Endothelial cell of umbilical vein (primary cell): ENCODE results near the gene GAB1. TPM values are rescaled to one million over a fixed set of nuclear protein-coding genes. Genes with fewer than 3 reads are reported as not detected.
A peak's percentile ranks its signal among the peaks of the same experiment; 100 is the strongest.

ENCODE experiments used
- BruUV-seq: library from RNA; stranded (reverse); fragments of 400-500 nt; replicated peaks from 2 replicates; lab custom pipeline; 2021; lab: Mats Ljungman, UMichigan
- CTCF ChIA-PET: fragments of 300-600, 350-600 bp; sonication (Branson Sonifier 250); formaldehyde crosslinking; loops from one replicate; lab custom pipeline; 2021; ENCODE audit warnings: antibody characterized with exemption, inconsistent platforms; lab: Charles Lee
- POLR2A ChIA-PET: fragments of 300-600, 350-600 bp; sonication (Branson Sonifier 250); formaldehyde crosslinking; loops from one replicate; lab custom pipeline; 2021; ENCODE audit warnings: antibody characterized with exemption, inconsistent platforms; lab: Charles Lee
- DNase-seq: peaks from one replicate; pipeline ENCODE4 v3.0.0-alpha.2; 2011; ENCODE audit warnings: low read depth, low spot score
- FAIRE-seq: peaks from 2 replicates; lab custom pipeline; 2011; peaks lifted over from hg19 to GRCh38; lab: Jason Lieb, UNC
- H2AFZ ChIP-seq: 2 replicates; pipeline ENCODE4 v1.6.0; 2012; ENCODE audit warnings: low read depth, low read length, control low read depth, inconsistent platforms
- H3K27ac ChIP-seq: 2 replicates; pipeline ENCODE4 v1.5.1; 2011; ENCODE audit warnings: low read depth, mild to moderate bottlenecking, control low read depth, low read length, moderate library complexity; ENCODE audit not compliant: insufficient read depth
- H3K27me3 ChIP-seq, 2 experiments: 2 replicates each; pipeline versions ENCODE4 v1.6.0 to v1.6.1; 2011; ENCODE audit warnings: low read length in 2 of 2, mixed read lengths in 1 of 2; ENCODE audit not compliant: control insufficient read depth in 2 of 2, insufficient read depth in 2 of 2
- H3K36me3 ChIP-seq, 2 experiments: 2 replicates in 1 of 2; 3 replicates in 1 of 2; pipeline ENCODE4 v1.5.1; 2011; ENCODE audit warnings: low read length in 2 of 2, mild to moderate bottlenecking in 1 of 2, moderate library complexity in 1 of 2; ENCODE audit not compliant: control insufficient read depth in 2 of 2, insufficient read depth in 2 of 2; ENCODE audit errors: extremely low read depth in 1 of 2
- H3K4me1 ChIP-seq: 3 replicates; pipeline ENCODE4 v1.5.1; 2011; ENCODE audit warnings: mild to moderate bottlenecking, low read length; ENCODE audit not compliant: control insufficient read depth, insufficient read depth; ENCODE audit errors: extremely low read depth
- H3K4me2 ChIP-seq: 2 replicates; pipeline ENCODE4 v1.6.1; 2011; ENCODE audit warnings: low read length, control low read depth, mixed read lengths; ENCODE audit not compliant: insufficient read depth
- H3K4me3 ChIP-seq, 3 experiments: fragments of 200-600 bp in 1 of 3; sonication (generic), shearing (Covaris generic) in 1 of 3; replicated peaks in 1 of 3; 2 replicates each; pipeline ENCODE4 v1.5.1; 2011 to 2016; ENCODE audit warnings: control low read depth in 3 of 3, low read length in 3 of 3, mild to moderate bottlenecking in 2 of 3, inconsistent platforms in 1 of 3, low read depth in 1 of 3, moderate library complexity in 1 of 3; ENCODE audit not compliant: insufficient read depth in 1 of 3
- H3K79me2 ChIP-seq: 2 replicates; pipeline ENCODE4 v1.6.0; 2012; ENCODE audit warnings: low read length, inconsistent platforms; ENCODE audit not compliant: control insufficient read depth, insufficient read depth
- H3K9ac ChIP-seq: replicated peaks from 2 replicates; pipeline ENCODE3; 2011; ENCODE audit warnings: low read length, control low read depth; ENCODE audit not compliant: insufficient read depth; ENCODE audit errors: extremely low read depth
- H3K9me1 ChIP-seq: replicated peaks from 3 replicates; pipeline ENCODE4 v1.6.0; 2011; ENCODE audit warnings: mild to moderate bottlenecking, low read length; ENCODE audit not compliant: control insufficient read depth, insufficient read depth; ENCODE audit errors: extremely low read depth
- H3K9me3 ChIP-seq: replicated peaks from 2 replicates; pipeline ENCODE4 v1.5.1; 2012; ENCODE audit warnings: low read length, inconsistent platforms; ENCODE audit not compliant: control insufficient read depth, insufficient read depth
- H4K20me1 ChIP-seq: replicated peaks from 2 replicates; pipeline ENCODE3; 2011; ENCODE audit warnings: mild to moderate bottlenecking, low read length; ENCODE audit not compliant: control insufficient read depth, insufficient read depth; ENCODE audit errors: extremely low read depth
- CTCF ChIP-seq, 2 donors: IDR thresholded peaks; 1 replicate in 1 of 2; 2 replicates in 1 of 2; pipeline ENCODE4 v1.5.1; 2011; ENCODE audit warnings: low read length in 2 of 2, mild to moderate bottlenecking in 2 of 2, moderate library complexity in 2 of 2, control low read depth in 1 of 2, inconsistent platforms in 1 of 2, low read depth in 1 of 2; ENCODE audit not compliant: insufficient read depth in 1 of 2; ENCODE audit errors: extremely low read depth in 1 of 2
- EZH2 ChIP-seq: IDR thresholded peaks from 2 replicates; pipeline ENCODE4 v1.6.1; 2012; ENCODE audit warnings: borderline replicate concordance, low read depth, mild to moderate bottlenecking, moderate library complexity, low read length, inconsistent platforms; ENCODE audit not compliant: severe bottlenecking
- FOS ChIP-seq: IDR thresholded peaks from 2 replicates; pipeline ENCODE4 v1.6.1; 2011; ENCODE audit warnings: mild to moderate bottlenecking, low read length, moderate library complexity, borderline replicate concordance; ENCODE audit not compliant: insufficient read depth
- GATA2 ChIP-seq: IDR thresholded peaks from 2 replicates; pipeline ENCODE4 v1.7.0; 2011; ENCODE audit warnings: low read depth, mild to moderate bottlenecking, moderate library complexity, mixed read lengths, low read length; ENCODE audit not compliant: insufficient read length, insufficient read depth
- JUN ChIP-seq: IDR thresholded peaks from 2 replicates; pipeline ENCODE4 v1.6.1; 2011; ENCODE audit warnings: borderline replicate concordance, low read depth; ENCODE audit not compliant: insufficient read length, insufficient read depth
- MAX ChIP-seq: IDR thresholded peaks from 2 replicates; pipeline ENCODE4 v1.6.1; 2011; ENCODE audit not compliant: insufficient read depth, insufficient read length
- MYC ChIP-seq: IDR thresholded peaks from one replicate; pipeline ENCODE4 v1.6.1; 2011; ENCODE audit warnings: mild to moderate bottlenecking, low read depth, low read length
- POLR2A ChIP-seq: IDR thresholded peaks from 2 replicates; pipeline ENCODE4 v1.6.1; 2012; ENCODE audit warnings: low read depth, mild to moderate bottlenecking, control low read depth, low read length
- POLR2AphosphoS5 ChIP-seq: IDR thresholded peaks from 2 replicates; pipeline ENCODE4 v1.6.1; 2012; ENCODE audit warnings: low read depth, mild to moderate bottlenecking, control low read depth, low read length, moderate library complexity; ENCODE audit not compliant: insufficient read depth
- dilution Hi-C: fragments of 300-500 bp; cut with MboI; formaldehyde crosslinking; loops from one replicate; pipeline ENCODE4 v1.15.0; 2019; ENCODE audit warnings: low sequenced_read_pairs; ENCODE audit not compliant: extremely low pct_ligation_motif_present
- intact Hi-C: fragments of 100-400 bp; cut with micrococcal nuclease; formaldehyde crosslinking; loops from one replicate; pipeline ENCODE4 v1.10.0; 2022
- polyA plus RNA-seq, 4 experiments: library from polyadenylated mRNA; depleted of rRNA in 3 of 4; stranded (reverse) in 3 of 4; unstranded in 1 of 4; fragments of >200 nt; gene quantifications; 2 replicates each; pipeline versions ENCODE4 v1.2.1 to v1.2.3, GENCODE V29; 2011 to 2012; ENCODE audit warnings: missing spikeins in 1 of 4
- total RNA-seq: library from RNA; stranded (reverse); gene quantifications from 2 replicates; pipeline ENCODE4 v1.2.3, GENCODE V29; 2021

The GAB1 gene
- total and polyA plus RNA-seq, 2 donors (not counting 3 experiments of a cell fraction or from before 2014, with no cell fraction given) = 9.3 to 37.7 TPM

GRCh38 chr4:143354990-143355389 is 18.3 kb downstream of the GAB1 start:
- Histone ChIP-seq H3K4me2 (no peak overlapping the region), H3K36me3 (no peaks in the 10 kb centered on the region), H3K27me3 (no peaks in the 10 kb centered on the region), H3K4me3 (no peak overlapping the region), H3K79me2 (peaks cover 1% of the 10 kb centered on the region), H3K27ac (no peak overlapping the region), H3K9me1 (no peaks in the 10 kb centered on the region), H2AFZ (no peak overlapping the region), H3K9ac (no peak overlapping the region), H3K4me1 (peaks cover 33% of the 10 kb centered on the region), H4K20me1 (no peaks in the 10 kb centered on the region), H3K9me3 (no peaks in the 10 kb centered on the region)
- intact Hi-C loops = no loop called here
- FAIRE-seq (no peak), DNase-seq (peak; percentile 58)
- ChIA-PET POLR2A (no interaction called here), CTCF (interaction anchor here (1.1 kb wide), 1 partner anchor 158 kb away, joined by 3 read pairs; the partner anchor contains the start of gene SMARCA5)
- dilution Hi-C loops = no loop called here
- TF ChIP-seq JUN (no peak), FOS (no peak), POLR2A (no peak), CTCF (IDR thresholded peaks at IDR 0.05; ENCODE audit: extremely low read depth in 1 of 2, insufficient read depth in 1 of 2, low read depth in 1 of 2, low read length in 2 of 2) (no peak), MYC (no peak), GATA2 (no peak), POLR2AphosphoS5 (no peak), EZH2 (no peak), MAX (no peak)
- BruUV-seq = no TSS peak
